OCI-LY1 (cell line): ENCODE measurements around the gene LRP1-AS.

Source experiments
- H2AFZ ChIP-seq: fragments of 200-600 bp; sonication (generic), shearing (Covaris generic); 2 replicates; pipeline ENCODE4 v1.6.0; 2014; ENCODE audit warnings: antibody characterized with exemption, mild to moderate bottlenecking, low read length
- H3F3A ChIP-seq: fragments of 200-600 bp; sonication (generic), shearing (Covaris generic); 2 replicates; pipeline ENCODE4 v1.6.0; 2014; ENCODE audit warnings: mild to moderate bottlenecking, antibody characterized with exemption, low read length, moderate library complexity; ENCODE audit not compliant: insufficient read depth
- H3K27ac ChIP-seq: fragments of 200-600 bp; sonication (generic); 2 replicates; pipeline ENCODE4 v1.5.1; 2014; ENCODE audit warnings: low read length, mixed run types, mild to moderate bottlenecking, low read depth; ENCODE audit not compliant: poor library complexity, severe bottlenecking
- H3K27me3 ChIP-seq: fragments of 200-600 bp; sonication (generic); 2 replicates; pipeline ENCODE4 v1.6.0; 2014; ENCODE audit warnings: antibody characterized with exemption, mild to moderate bottlenecking, low read length, moderate library complexity; ENCODE audit not compliant: insufficient read depth
- H3K36me3 ChIP-seq: fragments of 200-600 bp; sonication (generic); 2 replicates; pipeline ENCODE4 v1.6.1; 2014; ENCODE audit warnings: mild to moderate bottlenecking, antibody characterized with exemption, low read length, moderate library complexity, mixed read lengths; ENCODE audit not compliant: insufficient read depth
- H3K4me1 ChIP-seq: fragments of 200-600 bp; sonication (generic); 2 replicates; pipeline ENCODE4 v1.5.1; 2014; ENCODE audit warnings: mild to moderate bottlenecking, low read length, moderate library complexity; ENCODE audit not compliant: insufficient read depth, severe bottlenecking
- H3K4me2 ChIP-seq: fragments of 200-600 bp; sonication (generic), shearing (Covaris generic); 2 replicates; pipeline ENCODE4 v1.6.1; 2014; ENCODE audit warnings: low read length
- H3K4me3 ChIP-seq: fragments of 200-600 bp; sonication (generic); 2 replicates; pipeline ENCODE4 v1.5.1; 2014; ENCODE audit warnings: low read length, low read depth, mild to moderate bottlenecking, mixed read lengths; ENCODE audit not compliant: poor library complexity, severe bottlenecking
- H3K79me2 ChIP-seq: fragments of 200-600 bp; shearing (Covaris generic); 2 replicates; pipeline ENCODE4 v1.6.1; 2016; ENCODE audit warnings: mixed run types, low read length, mixed read lengths; ENCODE audit not compliant: insufficient read depth
- H3K9ac ChIP-seq: fragments of 200-600 bp; sonication (generic), shearing (Covaris generic); 2 replicates; pipeline ENCODE4 v1.6.1; 2014; ENCODE audit warnings: mild to moderate bottlenecking, low read length, mixed read lengths
- H3K9me2 ChIP-seq: fragments of 200-600 bp; sonication (generic), shearing (Covaris generic); 2 replicates; pipeline ENCODE4 v1.6.1; 2014; ENCODE audit warnings: low read depth, mild to moderate bottlenecking, low read length, mixed read lengths
- H3K9me3 ChIP-seq: fragments of 200-600 bp; shearing (Covaris generic); 2 replicates; pipeline ENCODE4 v1.6.1; 2014; ENCODE audit warnings: low read length, mixed read lengths
- H4K20me1 ChIP-seq: fragments of 200-600 bp; sonication (generic), shearing (Covaris generic); 2 replicates; pipeline ENCODE4 v1.6.0; 2016; ENCODE audit warnings: mild to moderate bottlenecking, low read length; ENCODE audit not compliant: insufficient read depth
- CTCF ChIP-seq: fragments of 200-600 bp; sonication (generic), shearing (Covaris generic); IDR thresholded peaks from 2 replicates; pipeline ENCODE4 v1.5.1; 2017; ENCODE audit warnings: mild to moderate bottlenecking, antibody characterized with exemption, low read length, moderate library complexity, mixed read lengths
- EZH2 ChIP-seq: fragments of 200-600 bp; sonication (generic), shearing (Covaris generic); IDR thresholded peaks from 2 replicates; pipeline ENCODE4 v1.8.0; 2017; ENCODE audit warnings: borderline replicate concordance, mixed run types, mild to moderate bottlenecking, antibody characterized with exemption, low read length, moderate library complexity, mixed read lengths

The LRP1-AS gene

GRCh38 chr12:57170408-57170807 is 23.0 kb upstream of the LRP1-AS start:
- H3K9me3 ChIP-seq, result no peaks in the 10 kb centered on the region
- no peak overlapping the region for H3K4me2 ChIP-seq
- no peak overlapping the region for H2AFZ ChIP-seq
- no peaks in the 10 kb centered on the region for H3K9me2 ChIP-seq
- H4K20me1 ChIP-seq, result no peaks in the 10 kb centered on the region
- peaks cover 8% of the 10 kb centered on the region; the same call in 1 of the 2 replicates for H3K27me3 ChIP-seq
- no peaks in the 10 kb centered on the region for H3F3A ChIP-seq
- TF ChIP-seq CTCF, result no peak
- TF ChIP-seq EZH2, result no peak
- H3K79me2 ChIP-seq, result no peaks in the 10 kb centered on the region
- no peaks in the 10 kb centered on the region for H3K36me3 ChIP-seq
- no peak overlapping the region for H3K4me3 ChIP-seq
- H3K27ac ChIP-seq, result no peak overlapping the region
- H3K9ac ChIP-seq, result no peak overlapping the region
- H3K4me1 ChIP-seq, result no peaks in the 10 kb centered on the region

GRCh38 chr12:57169969-57170368 is 22.6 kb upstream of the LRP1-AS start:
- Histone ChIP-seq H3K4me2 (no peak overlapping the region), H3K79me2 (no peaks in the 10 kb centered on the region), H3F3A (no peaks in the 10 kb centered on the region), H3K4me3 (no peak overlapping the region), H3K27ac (no peak overlapping the region), H3K27me3 (peaks cover 8% of the 10 kb centered on the region; the same call in 1 of the 2 replicates), H3K9me2 (no peaks in the 10 kb centered on the region), H3K36me3 (no peaks in the 10 kb centered on the region), H3K9me3 (no peaks in the 10 kb centered on the region), H2AFZ (no peak overlapping the region), H4K20me1 (no peaks in the 10 kb centered on the region), H3K4me1 (no peaks in the 10 kb centered on the region), H3K9ac (no peak overlapping the region)
- TF ChIP-seq EZH2 (no peak), CTCF (no peak)

- Histone ChIP-seq H3K9ac (no peak overlapping the region), H3K79me2 (no peaks in the 10 kb centered on the region), H3K4me2 (no peak overlapping the region), H3K36me3 (no peaks in the 10 kb centered on the region), H4K20me1 (no peaks in the 10 kb centered on the region), H3K27me3 (peaks cover 8% of the 10 kb centered on the region; the same call in 1 of the 2 replicates), H2AFZ (no peak overlapping the region), H3K9me3 (no peaks in the 10 kb centered on the region), H3K27ac (no peak overlapping the region), H3K4me3 (no peak overlapping the region), H3F3A (no peaks in the 10 kb centered on the region), H3K4me1 (no peaks in the 10 kb centered on the region), H3K9me2 (no peaks in the 10 kb centered on the region)
- TF ChIP-seq CTCF, result no peak
- TF ChIP-seq EZH2, result no peak
Observed at GRCh38 chr12:57169046-57169795, 21.8 kb upstream of the LRP1-AS start.
